Mesendoderm (in vitro differentiated cells): Measurements from ENCODE around the gene NPR1.

Experiments used
- DNase-seq: peaks from one replicate; pipeline ENCODE4 v3.0.0; 2013
- H2AK5ac ChIP-seq: 2 replicates; pipeline ENCODE4 v1.6.1; 2013; ENCODE audit warnings: low read length, inconsistent platforms
- H2BK120ac ChIP-seq: 2 replicates; pipeline ENCODE4 v1.6.1; 2013; ENCODE audit warnings: low read depth, mild to moderate bottlenecking, low read length, moderate library complexity, mixed read lengths
- H2BK15ac ChIP-seq: replicated peaks from 2 replicates; pipeline ENCODE4 v1.6.1; 2013; ENCODE audit warnings: low read depth, mild to moderate bottlenecking, moderate library complexity
- H2BK5ac ChIP-seq: 2 replicates; pipeline ENCODE4 v1.6.1; 2013; ENCODE audit warnings: low read length, inconsistent platforms
- H3K18ac ChIP-seq: 2 replicates; pipeline ENCODE4 v1.6.1; 2013; ENCODE audit warnings: mild to moderate bottlenecking, low read length, mixed read lengths
- H3K23ac ChIP-seq: one replicate; pipeline ENCODE4 v1.6.1; 2013; ENCODE audit warnings: low read length
- H3K27ac ChIP-seq: 2 replicates; pipeline ENCODE4 v1.5.1; 2013; ENCODE audit warnings: low read depth, mild to moderate bottlenecking, inconsistent platforms, low read length, moderate library complexity
- H3K27me3 ChIP-seq: 2 replicates; pipeline ENCODE4 v1.6.1; 2013; ENCODE audit warnings: low read length, control low read depth, mild to moderate bottlenecking, inconsistent platforms; ENCODE audit not compliant: insufficient read depth, poor library complexity
- H3K36me3 ChIP-seq: 2 replicates; pipeline ENCODE4 v1.6.1; 2013; ENCODE audit warnings: low read length, inconsistent platforms; ENCODE audit not compliant: control insufficient read depth, insufficient read depth
- H3K4ac ChIP-seq: one replicate; pipeline ENCODE4 v1.6.1; 2013; ENCODE audit warnings: low read depth, mild to moderate bottlenecking, low read length, moderate library complexity
- H3K4me1 ChIP-seq: 2 replicates; pipeline ENCODE4 v1.6.1; 2013; ENCODE audit warnings: low read depth, low read length, inconsistent platforms; ENCODE audit not compliant: control insufficient read depth
- H3K4me2 ChIP-seq: 2 replicates; pipeline ENCODE4 v1.6.1; 2013; ENCODE audit warnings: low read length
- H3K4me3 ChIP-seq: 2 replicates; pipeline ENCODE4 v1.5.1; 2013; ENCODE audit warnings: mild to moderate bottlenecking, low read length
- H3K56ac ChIP-seq: one replicate; pipeline ENCODE4 v1.6.1; 2013; ENCODE audit warnings: low read length
- H3K79me1 ChIP-seq: 2 replicates; pipeline ENCODE4 v1.6.1; 2013; ENCODE audit warnings: low read length, inconsistent platforms
- H3K79me2 ChIP-seq: 2 replicates; pipeline ENCODE4 v1.6.1; 2013; ENCODE audit warnings: mild to moderate bottlenecking, low read length; ENCODE audit not compliant: control insufficient read depth, insufficient read depth
- H3K9ac ChIP-seq: 2 replicates; pipeline ENCODE4 v1.6.1; 2013; ENCODE audit warnings: low read length, inconsistent platforms
- H4K5ac ChIP-seq: one replicate; pipeline ENCODE4 v1.6.1; 2013; ENCODE audit warnings: low read length
- H4K8ac ChIP-seq: one replicate; pipeline ENCODE4 v1.6.1; 2013; ENCODE audit warnings: low read depth, mild to moderate bottlenecking, control low read depth, low read length, moderate library complexity
- WGBS: extraction: QIAGEN DNeasy Blood & Tissue Kit; methylation state at CpG from one replicate; pipeline ENCODE4 v1.1.7; 2013; ENCODE audit warnings: low lambda C conversion rate, missing lambda C conversion rate; ENCODE audit not compliant: insufficient coverage; ENCODE audit errors: extremely low coverage; 5-methylcytosine and 5-hydroxymethylcytosine counted together

NPR1 gene

DNA sequence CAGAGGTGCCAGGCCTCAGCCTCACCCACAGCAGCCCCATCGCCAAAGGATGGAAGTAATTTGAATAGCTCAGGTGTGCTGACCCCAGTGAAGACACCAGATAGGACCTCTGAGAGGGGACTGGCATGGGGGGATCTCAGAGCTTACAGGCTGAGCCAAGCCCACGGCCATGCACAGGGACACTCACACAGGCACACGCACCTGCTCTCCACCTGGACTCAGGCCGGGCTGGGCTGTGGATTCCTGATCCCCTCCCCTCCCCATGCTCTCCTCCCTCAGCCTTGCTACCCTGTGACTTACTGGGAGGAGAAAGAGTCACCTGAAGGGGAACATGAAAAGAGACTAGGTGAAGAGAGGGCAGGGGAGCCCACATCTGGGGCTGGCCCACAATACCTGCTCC is 15.0 kb downstream of the NPR1 start:
- Histone ChIP-seq H3K9ac (no peak overlapping the region), H3K79me1 (no peaks in the 10 kb centered on the region)
- no CpG with 5 or more reads among the region's 4 CpGs for WGBS

DNA sequence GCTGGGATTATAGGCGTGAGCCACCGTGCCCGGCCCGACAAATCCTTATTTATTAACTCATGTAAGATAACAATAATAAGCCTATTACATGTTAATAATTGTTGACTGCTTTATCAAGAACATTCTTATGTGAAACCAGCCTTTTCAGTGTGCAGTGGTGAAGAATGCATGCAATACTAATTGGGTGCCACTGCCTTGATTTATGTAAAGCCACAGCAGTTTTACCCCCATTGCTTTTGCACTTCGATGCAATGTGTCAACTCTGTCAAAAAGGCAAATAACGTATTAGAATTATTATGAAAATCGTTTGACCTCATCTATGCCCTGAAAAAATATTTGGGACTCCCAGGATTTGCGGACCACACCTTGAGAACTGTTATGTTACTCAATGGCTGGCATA is 18.3 kb downstream of the NPR1 start:
- no peaks in the 10 kb centered on the region for H3K36me3 ChIP-seq
- no CpG with 5 or more reads among the region's 8 CpGs for WGBS
- H3K27ac ChIP-seq = no peak overlapping the region
- peaks cover 12% of the 10 kb centered on the region for H3K4me1 ChIP-seq
- H3K4me2 ChIP-seq = no peak overlapping the region
- no peaks in the 10 kb centered on the region for H3K79me2 ChIP-seq
- no peak for DNase-seq
- H2AK5ac ChIP-seq = no peak overlapping the region
- peak overlapping the region; percentile 42 for H3K9ac ChIP-seq
- peak overlapping the region; percentile 88 for H3K56ac ChIP-seq
- no peak overlapping the region for H3K18ac ChIP-seq
- H4K5ac ChIP-seq = peak overlapping the region; percentile 56
- peak overlapping the region; percentile 31 for H2BK120ac ChIP-seq
- H3K4me3 ChIP-seq = no peak overlapping the region
- no peaks in the 10 kb centered on the region for H3K79me1 ChIP-seq
- no peak overlapping the region for H4K8ac ChIP-seq
- peak overlapping the region; percentile 67 for H2BK5ac ChIP-seq
- no peaks in the 10 kb centered on the region for H3K27me3 ChIP-seq
- H3K4ac ChIP-seq = no peak overlapping the region
- H2BK15ac ChIP-seq = no peak overlapping the region
- no peak overlapping the region for H3K23ac ChIP-seq

More for the DNA sequence above, 15.0 kb downstream of the NPR1 start:
- Histone ChIP-seq H2BK15ac (no peak overlapping the region), H2AK5ac (no peak overlapping the region), H3K4me1 (peaks cover 12% of the 10 kb centered on the region), H3K36me3 (peaks cover 1% of the 10 kb centered on the region), H4K5ac (no peak overlapping the region), H3K4me3 (no peak overlapping the region), H3K56ac (no peak overlapping the region), H3K27me3 (no peaks in the 10 kb centered on the region), H2BK5ac (no peak overlapping the region), H3K27ac (no peak overlapping the region), H4K8ac (no peak overlapping the region), H3K23ac (no peak overlapping the region), H3K4ac (no peak overlapping the region), H2BK120ac (no peak overlapping the region), H3K18ac (no peak overlapping the region), H3K4me2 (no peak overlapping the region), H3K79me2 (no peaks in the 10 kb centered on the region)
- DNase-seq = no peak

DNA sequence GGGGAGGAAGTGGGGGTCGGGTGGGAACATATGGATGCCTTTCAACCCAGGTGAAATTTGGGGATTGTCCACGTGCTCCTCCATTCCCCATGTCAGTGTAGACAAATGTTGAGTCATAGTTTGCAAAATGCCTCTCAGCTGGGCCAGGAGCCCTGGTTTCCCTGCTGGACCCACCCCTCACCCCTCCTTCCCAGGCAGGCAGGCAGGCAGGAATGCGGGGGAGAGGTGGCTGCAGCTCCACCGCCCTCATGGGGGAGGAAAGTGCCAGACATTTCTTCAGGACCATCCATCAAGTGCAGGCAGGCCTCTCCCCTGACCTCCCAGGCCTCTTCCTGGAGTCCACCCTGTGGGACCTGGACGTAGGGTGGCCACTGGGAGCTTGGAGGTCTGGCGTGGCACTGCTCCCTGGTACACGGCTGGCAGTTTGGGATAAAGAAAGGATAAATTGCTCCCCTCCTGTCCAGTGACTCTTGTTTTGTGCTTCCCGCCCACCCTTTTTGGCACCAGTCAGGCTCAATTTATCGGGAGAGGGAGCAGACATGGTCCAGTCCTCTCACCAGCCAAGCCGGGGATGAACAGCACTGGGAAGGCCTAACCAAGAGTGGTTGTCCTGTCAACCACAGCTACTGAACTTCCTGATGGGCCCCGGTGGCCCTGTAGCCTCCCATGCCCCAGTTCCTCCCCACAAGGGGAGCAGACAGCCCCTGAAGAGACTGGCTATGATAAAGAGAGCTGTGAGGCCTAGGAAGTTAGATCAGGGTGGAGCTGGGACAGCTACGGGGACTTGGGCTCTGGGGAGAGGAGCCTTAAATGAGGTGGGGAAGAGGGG is 18.9 kb downstream of the NPR1 start:
- DNase-seq = peak; percentile 95
- H3K79me2 ChIP-seq = no peaks in the 10 kb centered on the region
- H3K36me3 ChIP-seq = no peaks in the 10 kb centered on the region
- no CpG with 5 or more reads among the region's 12 CpGs for WGBS
- H3K27me3 ChIP-seq = no peaks in the 10 kb centered on the region
- H3K9ac ChIP-seq = peak overlapping the region; percentile 67
- peak overlapping the region; percentile 88 for H3K56ac ChIP-seq
- H3K79me1 ChIP-seq = no peaks in the 10 kb centered on the region
- H3K27ac ChIP-seq = peak overlapping the region; percentile 94
- H3K4me3 ChIP-seq = no peak overlapping the region
- peak overlapping the region; percentile 100 for H4K5ac ChIP-seq
- peak overlapping the region; percentile 99 for H2BK5ac ChIP-seq
- peak overlapping the region; percentile 98 for H3K23ac ChIP-seq
- H2BK15ac ChIP-seq = no peak overlapping the region
- peak overlapping the region; percentile 74 for H2BK120ac ChIP-seq
- H3K4me2 ChIP-seq = no peak overlapping the region
- H3K4ac ChIP-seq = peak overlapping the region; percentile 74
- peak overlapping the region; percentile 67 for H4K8ac ChIP-seq
- peak overlapping the region; percentile 88 for H2AK5ac ChIP-seq
- H3K4me1 ChIP-seq = peaks cover 12% of the 10 kb centered on the region
- H3K18ac ChIP-seq = peak overlapping the region; percentile 35

DNA sequence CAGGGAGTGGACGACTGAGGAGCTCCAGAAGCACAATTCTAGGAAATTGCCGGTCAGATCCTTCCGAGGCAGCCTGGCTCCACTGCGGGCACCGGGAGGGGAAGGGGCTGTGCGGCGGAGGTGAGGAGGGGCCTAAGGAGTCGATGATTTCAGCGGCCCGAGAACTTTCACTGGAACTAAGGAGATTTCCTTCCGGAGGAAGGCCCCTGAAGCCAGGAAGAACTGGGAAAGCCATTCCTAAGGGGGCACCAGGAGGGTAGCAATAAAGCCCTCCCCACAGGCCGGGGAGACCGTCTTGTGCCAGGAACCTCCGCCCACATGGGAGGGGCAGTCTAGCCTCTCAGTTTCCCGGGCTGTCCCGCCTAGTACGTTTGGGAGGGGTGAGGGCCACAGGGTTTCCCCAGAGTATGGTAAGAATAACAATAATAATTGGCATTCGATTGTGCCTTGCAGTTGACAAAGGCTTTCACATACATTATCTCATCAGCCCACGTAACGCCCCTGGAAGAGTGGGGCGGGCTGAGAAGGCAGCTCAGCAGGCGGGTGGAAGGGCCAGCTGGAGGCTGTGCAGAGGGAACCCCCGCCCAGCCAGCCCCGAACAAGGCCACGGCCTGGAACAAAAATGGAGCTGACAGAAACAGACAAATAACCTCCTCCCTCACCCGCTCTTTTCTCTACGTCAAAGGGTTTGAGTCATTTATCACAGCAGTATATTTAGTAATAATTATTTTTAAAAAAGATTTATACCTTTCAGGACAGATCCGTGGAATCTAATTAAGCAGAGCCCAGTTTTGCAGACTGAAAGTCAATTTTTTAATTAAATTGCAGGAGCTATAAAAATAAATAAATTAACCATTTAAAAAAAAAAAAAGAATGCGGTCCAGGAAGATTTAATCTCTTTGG is 19.8 kb downstream of the NPR1 start:
- H3K4me3 ChIP-seq = no peak overlapping the region

DNA sequence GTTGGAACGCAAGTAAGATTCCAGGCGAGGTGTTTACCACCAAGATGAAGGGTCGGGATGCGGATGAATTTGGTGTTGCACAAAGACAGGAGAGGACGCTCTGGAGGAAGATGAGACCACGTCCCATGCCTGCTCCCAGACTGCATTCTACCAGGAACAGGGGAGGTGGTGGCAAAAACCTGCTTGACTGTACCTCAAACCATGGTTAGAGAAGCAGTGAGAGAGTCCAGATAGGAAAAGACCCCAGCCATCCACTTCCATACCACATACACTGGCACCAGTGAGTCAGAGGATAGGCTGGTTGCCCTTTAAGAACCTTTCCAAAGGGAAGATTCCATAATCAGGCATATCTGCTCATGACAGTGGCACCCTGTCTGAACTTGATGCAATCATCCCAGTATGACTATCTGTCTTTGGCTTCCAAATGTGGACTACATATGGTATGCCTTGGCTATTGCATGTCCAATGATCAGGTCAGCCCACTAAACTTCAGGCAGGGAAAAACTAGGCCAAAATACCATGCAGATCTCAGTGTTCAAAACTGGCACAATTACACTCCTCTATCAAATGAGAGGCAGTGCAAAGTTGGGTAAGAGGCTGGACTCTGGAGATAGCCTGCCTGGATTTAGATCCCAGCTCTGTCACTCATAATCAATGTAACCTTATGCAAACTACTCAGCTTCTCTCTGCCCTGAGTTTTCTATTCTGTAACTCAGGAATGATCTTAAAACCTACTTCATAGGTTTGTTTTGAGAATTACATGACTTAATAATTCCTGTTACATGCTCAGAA is 20.6 kb downstream of the NPR1 start:
- Histone ChIP-seq H3K4me3 (no peak overlapping the region), H3K79me1 (no peaks in the 10 kb centered on the region), H3K56ac (peak overlapping the region; percentile 29), H3K18ac (no peak overlapping the region), H2BK15ac (no peak overlapping the region), H3K4me1 (peaks cover 12% of the 10 kb centered on the region), H3K27me3 (no peaks in the 10 kb centered on the region), H3K27ac (no peak overlapping the region), H2AK5ac (no peak overlapping the region), H3K23ac (no peak overlapping the region), H2BK5ac (peak overlapping the region; percentile 39), H3K9ac (no peak overlapping the region), H3K79me2 (no peaks in the 10 kb centered on the region), H3K4me2 (no peak overlapping the region), H3K36me3 (no peaks in the 10 kb centered on the region), H4K8ac (no peak overlapping the region), H4K5ac (no peak overlapping the region), H3K4ac (no peak overlapping the region), H2BK120ac (no peak overlapping the region)
- no peak for DNase-seq
- no CpG with 5 or more reads among the region's 6 CpGs for WGBS

More for the DNA sequence above, 19.8 kb downstream of the NPR1 start:
- H4K8ac ChIP-seq = peak overlapping the region; percentile 67
- H2BK15ac ChIP-seq = no peak overlapping the region
- no CpG with 5 or more reads among the region's 29 CpGs for WGBS
- peak overlapping the region; percentile 88 for H2AK5ac ChIP-seq
- DNase-seq = peak; percentile 67
- peak overlapping the region; percentile 35 for H3K18ac ChIP-seq
- no peak overlapping the region for H3K4me2 ChIP-seq
- H3K56ac ChIP-seq = peak overlapping the region; percentile 88
- peak overlapping the region; percentile 99 for H2BK5ac ChIP-seq
- peaks cover 12% of the 10 kb centered on the region for H3K4me1 ChIP-seq
- peak overlapping the region; percentile 94 for H3K27ac ChIP-seq
- H3K79me2 ChIP-seq = no peaks in the 10 kb centered on the region
- H3K36me3 ChIP-seq = no peaks in the 10 kb centered on the region
- no peaks in the 10 kb centered on the region for H3K27me3 ChIP-seq
- H3K23ac ChIP-seq = peak overlapping the region; percentile 98
- H3K9ac ChIP-seq = peak overlapping the region; percentile 67
- H4K5ac ChIP-seq = no peak overlapping the region
- peak overlapping the region; percentile 74 for H3K4ac ChIP-seq
- no peaks in the 10 kb centered on the region for H3K79me1 ChIP-seq
- peak overlapping the region; percentile 74 for H2BK120ac ChIP-seq
